NCI-H2171 treated with DMSO at 0.1 percent for 48 hours (cell line): ENCODE results near the gene F11R.
"Not testable (repeated sequence)": the region's sequence is repeated elsewhere in the genome, so short reads cannot be mapped to it uniquely, and the experiment has no call there.

Source experiments
- DNase-seq: peaks from one replicate; lab custom pipeline; 2025; lab: John Stamatoyannopoulos, UW

F11R gene

GRCh38 chr1:161020509-161021164 lies at the start of gene F11R:
TSS of gene F11R (minus strand) at chr1:161021152. CDS start at chr1:161021073, 79 bp downstream.
- DNase-seq: no peak

GRCh38 chr1:161069731-161070270 lies 48.8 kb upstream of the F11R start, which contains the start of gene ARHGAP30:
TSS of gene ARHGAP30 (minus strand) at chr1:161069891. CDS start at chr1:161069624, 267 bp downstream.
- DNase-seq: no peak

- DNase-seq: no peak
These were observed 48.3 kb upstream of the F11R start for GRCh38 chr1:161069241-161069640.

GRCh38 chr1:161068306-161069234 lies 47.6 kb upstream of the F11R start:
- DNase-seq: no peak

GRCh38 chr1:161066694-161067093 lies 45.7 kb upstream of the F11R start:
- DNase-seq: no peak

- DNase-seq: not testable (repeated sequence)
These were observed 44.7 kb upstream of the F11R start for GRCh38 chr1:161065681-161066080.

GRCh38 chr1:161063936-161064335 lies 43.0 kb upstream of the F11R start:
- not testable (repeated sequence) for DNase-seq

- no peak for DNase-seq
These were observed 40.5 kb upstream of the F11R start for GRCh38 chr1:161061419-161061818.

GRCh38 chr1:161059293-161059692 lies 38.3 kb upstream of the F11R start:
- DNase-seq: no peak

- DNase-seq: no peak
These were observed 33.9 kb upstream of the F11R start for GRCh38 chr1:161054805-161055204.

- no peak for DNase-seq
These were observed 33.3 kb upstream of the F11R start for GRCh38 chr1:161054232-161054631.

- no peak for DNase-seq
These were observed 31.9 kb upstream of the F11R start for GRCh38 chr1:161052899-161053298.

- DNase-seq: no peak
These were observed 30.3 kb upstream of the F11R start for GRCh38 chr1:161051219-161051618.

GRCh38 chr1:161048949-161049722 lies 28.2 kb upstream of the F11R start:
- no peak for DNase-seq

GRCh38 chr1:161047436-161048420 lies 26.8 kb upstream of the F11R start:
- DNase-seq: no peak

GRCh38 chr1:161046605-161047228 lies 25.8 kb upstream of the F11R start:
- DNase-seq: no peak

- DNase-seq: peak; percentile 96
These were observed 25.0 kb upstream of the F11R start, which contains the start of gene USF1 for GRCh38 chr1:161045736-161046604. TSS of gene USF1 (minus strand) at chr1:161045977. CDS start at chr1:161043275, 2,702 bp downstream.

GRCh38 chr1:161044908-161045735 lies 24.2 kb upstream of the F11R start:
- DNase-seq: peak; percentile 63
